K562 (cell line): ENCODE results near the gene IFT27.

Source experiments
- CBX2 ChIP-seq: fragments of 200-600 bp; sonication (generic); IDR thresholded peaks from one replicate; pipeline ENCODE4 v1.6.1; 2012; ENCODE audit warnings: mild to moderate bottlenecking, low read length, inconsistent platforms; ENCODE audit not compliant: insufficient read depth, poor library complexity, severe bottlenecking
- EZH2 ChIP-seq: IDR thresholded peaks from 2 replicates; pipeline ENCODE4 v1.6.1; 2012; ENCODE audit warnings: low read depth, mild to moderate bottlenecking, inconsistent platforms, low read length, borderline replicate concordance
- HDAC1 ChIP-seq, 2 experiments: fragments of 450-650 bp; IDR thresholded peaks; 2 replicates each; pipeline ENCODE4 v1.6.1; 2016 to 2017; ENCODE audit warnings: inconsistent platforms in 1 of 2, mild to moderate bottlenecking in 1 of 2, moderate library complexity in 1 of 2
- JUND ChIP-seq, 2 experiments: IDR thresholded peaks; 2 replicates in 1 of 2; 3 replicates in 1 of 2; pipeline ENCODE4 v1.6.1; 2011; ENCODE audit warnings: borderline replicate concordance in 2 of 2, low read depth in 2 of 2, low read length in 2 of 2, improper control_type of control experiment in 1 of 2, missing biosample characterization in 1 of 2, missing genetic modification characterization in 1 of 2, missing genetic modification reagents in 1 of 2
- NELFE ChIP-seq: IDR thresholded peaks from 2 replicates; pipeline ENCODE4 v1.6.1; 2011; ENCODE audit warnings: mild to moderate bottlenecking; ENCODE audit not compliant: insufficient read depth, insufficient read length
- RFX5 ChIP-seq: IDR thresholded peaks from 2 replicates; pipeline ENCODE4 v1.6.1; 2011; ENCODE audit warnings: low read depth, mild to moderate bottlenecking, improper control_type of control experiment, low read length
- TARDBP ChIP-seq: fragments of 450-650 bp; IDR thresholded peaks from 2 replicates; pipeline ENCODE4 v1.6.1; 2016
- ZKSCAN3 ChIP-seq: fragments of 250-450 bp; sonication (Bioruptor Pico); IDR thresholded peaks from 2 replicates; pipeline ENCODE4 v1.4.0; 2020
- ZNF184 ChIP-seq: sonication (generic); formaldehyde crosslinking; IDR thresholded peaks from 2 replicates; pipeline ENCODE4 v1.5.0; 2020; ENCODE audit warnings: missing genetic modification reagents
- ZNF3 ChIP-seq: fragments of 250-450 bp; sonication (Bioruptor Pico); IDR thresholded peaks from 2 replicates; pipeline ENCODE4 v1.5.0; 2021; ENCODE audit warnings: mild to moderate bottlenecking, moderate library complexity
- TF ChIP-seq, protein P1 (sequence below), 3 experiments: IDR thresholded peaks in 2 of 3; conservative IDR thresholded peaks in 1 of 3; 2 replicates each; pipeline ENCODE4 v1.5.1; 2011 to 2012; ENCODE audit warnings: low read length in 3 of 3, mild to moderate bottlenecking in 3 of 3, control low read depth in 2 of 3, improper control_type of control experiment in 1 of 3, inconsistent platforms in 1 of 3, low read depth in 1 of 3, mixed read lengths in 1 of 3, moderate library complexity in 1 of 3; ENCODE audit not compliant: insufficient read depth in 2 of 3
- TF ChIP-seq, protein P2 (sequence below): conservative IDR thresholded peaks from 2 replicates; pipeline ENCODE4 v1.6.1; 2011; ENCODE audit warnings: low read depth, mild to moderate bottlenecking, low read length; ENCODE audit not compliant: control insufficient read depth
- TF ChIP-seq, protein P3 (sequence below): sonication (generic); formaldehyde crosslinking; IDR thresholded peaks from 2 replicates; pipeline ENCODE4 v1.8.0; 2022; ENCODE audit warnings: mild to moderate bottlenecking, missing genetic modification reagents, borderline replicate concordance

- TF ChIP-seq HDAC1 (IDR thresholded peaks at IDR 0.05) = no peak
- no peak for TF ChIP-seq RFX5
- TF ChIP-seq, protein P1, sequence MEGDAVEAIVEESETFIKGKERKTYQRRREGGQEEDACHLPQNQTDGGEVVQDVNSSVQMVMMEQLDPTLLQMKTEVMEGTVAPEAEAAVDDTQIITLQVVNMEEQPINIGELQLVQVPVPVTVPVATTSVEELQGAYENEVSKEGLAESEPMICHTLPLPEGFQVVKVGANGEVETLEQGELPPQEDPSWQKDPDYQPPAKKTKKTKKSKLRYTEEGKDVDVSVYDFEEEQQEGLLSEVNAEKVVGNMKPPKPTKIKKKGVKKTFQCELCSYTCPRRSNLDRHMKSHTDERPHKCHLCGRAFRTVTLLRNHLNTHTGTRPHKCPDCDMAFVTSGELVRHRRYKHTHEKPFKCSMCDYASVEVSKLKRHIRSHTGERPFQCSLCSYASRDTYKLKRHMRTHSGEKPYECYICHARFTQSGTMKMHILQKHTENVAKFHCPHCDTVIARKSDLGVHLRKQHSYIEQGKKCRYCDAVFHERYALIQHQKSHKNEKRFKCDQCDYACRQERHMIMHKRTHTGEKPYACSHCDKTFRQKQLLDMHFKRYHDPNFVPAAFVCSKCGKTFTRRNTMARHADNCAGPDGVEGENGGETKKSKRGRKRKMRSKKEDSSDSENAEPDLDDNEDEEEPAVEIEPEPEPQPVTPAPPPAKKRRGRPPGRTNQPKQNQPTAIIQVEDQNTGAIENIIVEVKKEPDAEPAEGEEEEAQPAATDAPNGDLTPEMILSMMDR (IDR thresholded peaks at IDR 0.05 in 2 of 3, conservative IDR thresholded peaks at IDR 0.05 in 1 of 3; ENCODE audit: insufficient read depth in 2 of 3, low read depth in 1 of 3, low read length in 3 of 3) = no peak
- no peak for TF ChIP-seq ZKSCAN3 (CRISPR knock-in tag)
- TF ChIP-seq, protein P2, sequence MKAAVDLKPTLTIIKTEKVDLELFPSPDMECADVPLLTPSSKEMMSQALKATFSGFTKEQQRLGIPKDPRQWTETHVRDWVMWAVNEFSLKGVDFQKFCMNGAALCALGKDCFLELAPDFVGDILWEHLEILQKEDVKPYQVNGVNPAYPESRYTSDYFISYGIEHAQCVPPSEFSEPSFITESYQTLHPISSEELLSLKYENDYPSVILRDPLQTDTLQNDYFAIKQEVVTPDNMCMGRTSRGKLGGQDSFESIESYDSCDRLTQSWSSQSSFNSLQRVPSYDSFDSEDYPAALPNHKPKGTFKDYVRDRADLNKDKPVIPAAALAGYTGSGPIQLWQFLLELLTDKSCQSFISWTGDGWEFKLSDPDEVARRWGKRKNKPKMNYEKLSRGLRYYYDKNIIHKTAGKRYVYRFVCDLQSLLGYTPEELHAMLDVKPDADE = no peak
- no peak for TF ChIP-seq EZH2
- TF ChIP-seq, protein P3, sequence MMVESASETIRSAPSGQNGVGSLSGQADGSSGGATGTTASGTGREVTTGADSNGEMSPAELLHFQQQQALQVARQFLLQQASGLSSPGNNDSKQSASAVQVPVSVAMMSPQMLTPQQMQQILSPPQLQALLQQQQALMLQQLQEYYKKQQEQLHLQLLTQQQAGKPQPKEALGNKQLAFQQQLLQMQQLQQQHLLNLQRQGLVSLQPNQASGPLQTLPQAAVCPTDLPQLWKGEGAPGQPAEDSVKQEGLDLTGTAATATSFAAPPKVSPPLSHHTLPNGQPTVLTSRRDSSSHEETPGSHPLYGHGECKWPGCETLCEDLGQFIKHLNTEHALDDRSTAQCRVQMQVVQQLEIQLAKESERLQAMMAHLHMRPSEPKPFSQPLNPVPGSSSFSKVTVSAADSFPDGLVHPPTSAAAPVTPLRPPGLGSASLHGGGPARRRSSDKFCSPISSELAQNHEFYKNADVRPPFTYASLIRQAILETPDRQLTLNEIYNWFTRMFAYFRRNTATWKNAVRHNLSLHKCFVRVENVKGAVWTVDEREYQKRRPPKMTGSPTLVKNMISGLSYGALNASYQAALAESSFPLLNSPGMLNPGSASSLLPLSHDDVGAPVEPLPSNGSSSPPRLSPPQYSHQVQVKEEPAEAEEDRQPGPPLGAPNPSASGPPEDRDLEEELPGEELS (CRISPR knock-in tag) = no peak
- no peak for TF ChIP-seq NELFE
- TF ChIP-seq CBX2 = no peak
- no peak for TF ChIP-seq JUND (IDR thresholded peaks at IDR 0.05; ENCODE audit: borderline replicate concordance, low read depth, low read length)
- TF ChIP-seq JUND (tag; IDR thresholded peaks at IDR 0.05; ENCODE audit: borderline replicate concordance, low read depth, low read length) = no peak
- no peak for TF ChIP-seq ZNF184
- no peak for TF ChIP-seq TARDBP
- no peak for TF ChIP-seq ZNF3 (CRISPR knock-in tag)
Measured at GRCh38 chr22:36790648-36791047, 14.7 kb upstream of the IFT27 start.
